Keratinocyte (primary cell): ENCODE measurements around the gene CC2D1A. TPM values are rescaled to one million over a fixed set of nuclear protein-coding genes. Genes with fewer than 3 reads are reported as not detected.

ENCODE experiments used
- DNase-seq: peaks from one replicate; pipeline ENCODE4 v3.0.0-alpha.2; 2011; ENCODE audit warnings: low read depth, missing footprints, low spot score
- FAIRE-seq: peaks from 2 replicates; lab custom pipeline; 2011; peaks lifted over from hg19 to GRCh38; lab: Jason Lieb, UNC
- H2AFZ ChIP-seq: 2 replicates; pipeline ENCODE4 v1.6.0; 2012; ENCODE audit warnings: low read length, control low read depth, inconsistent platforms; ENCODE audit not compliant: control insufficient read depth
- H3K27ac ChIP-seq: 2 replicates; pipeline ENCODE4 v1.5.1; 2011; ENCODE audit warnings: low read length; ENCODE audit not compliant: control insufficient read depth, insufficient read depth
- H3K27me3 ChIP-seq: 3 replicates; pipeline ENCODE4 v1.6.0; 2011; ENCODE audit warnings: low read length; ENCODE audit not compliant: control insufficient read depth, insufficient read depth; ENCODE audit errors: extremely low read depth
- H3K36me3 ChIP-seq, 2 experiments: 2 replicates in 1 of 2; 3 replicates in 1 of 2; pipeline ENCODE4 v1.5.1; 2011; ENCODE audit warnings: low read length in 2 of 2, mild to moderate bottlenecking in 1 of 2; ENCODE audit not compliant: control insufficient read depth in 2 of 2, insufficient read depth in 2 of 2; ENCODE audit errors: extremely low read depth in 1 of 2
- H3K4me1 ChIP-seq: 3 replicates; pipeline ENCODE4 v1.5.1; 2011; ENCODE audit warnings: low read length; ENCODE audit not compliant: control insufficient read depth, insufficient read depth; ENCODE audit errors: extremely low read depth
- H3K4me2 ChIP-seq: 3 replicates; pipeline ENCODE4 v1.6.0; 2011; ENCODE audit warnings: low read depth, low read length; ENCODE audit not compliant: control insufficient read depth, insufficient read depth; ENCODE audit errors: extremely low read depth
- H3K4me3 ChIP-seq, 3 experiments: fragments of 200-600 bp in 1 of 3; sonication (generic) in 1 of 3; 2 replicates in 2 of 3; 3 replicates in 1 of 3; pipeline ENCODE4 v1.5.1; 2011 to 2016; ENCODE audit warnings: low read length in 3 of 3, mild to moderate bottlenecking in 3 of 3, control low read depth in 2 of 3, inconsistent platforms in 1 of 3, low read depth in 1 of 3, mixed read lengths in 1 of 3, mixed run types in 1 of 3, moderate library complexity in 1 of 3; ENCODE audit not compliant: control insufficient read depth in 2 of 3, insufficient read depth in 2 of 3; ENCODE audit errors: extremely low read depth in 1 of 3
- H3K79me2 ChIP-seq: 2 replicates; pipeline ENCODE4 v1.6.0; 2012; ENCODE audit warnings: low read length; ENCODE audit not compliant: control insufficient read depth, insufficient read depth
- H3K9ac ChIP-seq: 3 replicates; pipeline ENCODE4 v1.6.0; 2011; ENCODE audit warnings: low read length; ENCODE audit not compliant: control insufficient read depth, insufficient read depth; ENCODE audit errors: extremely low read depth
- H3K9me1 ChIP-seq: 3 replicates; pipeline ENCODE4 v1.6.0; 2011; ENCODE audit warnings: low read length; ENCODE audit not compliant: control insufficient read depth, insufficient read depth; ENCODE audit errors: extremely low read depth
- H3K9me3 ChIP-seq: 2 replicates; pipeline ENCODE4 v1.5.1; 2012; ENCODE audit warnings: low read depth, low read length; ENCODE audit not compliant: control insufficient read depth
- H4K20me1 ChIP-seq: 3 replicates; pipeline ENCODE4 v1.6.0; 2011; ENCODE audit warnings: low read length; ENCODE audit not compliant: control insufficient read depth, insufficient read depth; ENCODE audit errors: extremely low read depth
- EZH2 ChIP-seq: IDR thresholded peaks from one replicate; pipeline ENCODE4 v1.6.1; 2012; ENCODE audit warnings: inconsistent platforms, mild to moderate bottlenecking, low read length, moderate library complexity
- dilution Hi-C: fragments of 300-500 bp; cut with MboI; formaldehyde crosslinking; loops from one replicate; pipeline ENCODE4 v1.7.0; 2020; ENCODE audit warnings: low sequenced_read_pairs; ENCODE audit not compliant: extremely low pct_ligation_motif_present
- polyA plus RNA-seq, 5 experiments: library from polyadenylated mRNA; depleted of rRNA in 3 of 5; stranded (reverse) in 3 of 5; stranded (forward) in 1 of 5; unstranded in 1 of 5; fragments of >200 nt; gene quantifications; 1 replicate in 1 of 5; 2 replicates in 3 of 5; 3 replicates in 1 of 5; pipeline versions ENCODE4 v1.2.1 to v1.2.3, GENCODE V29; 2011 to 2012; ENCODE audit warnings: missing spikeins in 2 of 5, low read depth in 1 of 5, low replicate concordance in 1 of 5
- TF ChIP-seq, protein P1 (sequence below), 3 experiments: IDR thresholded peaks in 1 of 3; conservative IDR thresholded peaks in 1 of 3; optimal IDR thresholded peaks in 1 of 3; 2 replicates in 2 of 3; 3 replicates in 1 of 3; pipeline versions ENCODE3 to v1.5.1; 2011; ENCODE audit warnings: low read length in 3 of 3, mild to moderate bottlenecking in 3 of 3, moderate library complexity in 2 of 3, control low read depth in 1 of 3, inconsistent platforms in 1 of 3; ENCODE audit not compliant: insufficient read depth in 2 of 3; ENCODE audit errors: extremely low read depth in 1 of 3

CC2D1A gene
- polyA plus RNA-seq, 1 donor (not counting 4 experiments of a cell fraction or from before 2014, with no cell fraction given) = 11.2 TPM

DNA sequence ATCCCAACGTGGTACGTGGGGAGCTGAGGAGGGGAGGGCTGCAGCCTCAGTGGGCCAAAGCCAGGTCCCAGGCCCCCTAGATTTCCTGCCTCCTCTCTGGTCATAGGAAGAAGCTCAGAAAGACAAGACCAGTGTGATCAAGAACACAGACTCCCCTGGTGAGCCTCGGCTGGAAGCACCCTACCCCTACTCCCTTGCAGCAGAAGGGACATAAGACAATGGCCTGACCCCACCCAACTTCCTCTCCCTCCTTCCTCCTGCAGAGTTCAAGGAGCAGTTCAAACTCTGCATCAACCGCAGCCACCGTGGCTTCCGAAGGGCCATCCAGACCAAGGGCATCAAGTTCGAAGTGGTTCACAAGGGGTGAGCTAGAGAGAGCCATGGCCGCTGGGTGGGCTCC lies 20.7 kb downstream of the CC2D1A start:
- no peak for FAIRE-seq
- no peak for TF ChIP-seq EZH2
- TF ChIP-seq, protein P1, sequence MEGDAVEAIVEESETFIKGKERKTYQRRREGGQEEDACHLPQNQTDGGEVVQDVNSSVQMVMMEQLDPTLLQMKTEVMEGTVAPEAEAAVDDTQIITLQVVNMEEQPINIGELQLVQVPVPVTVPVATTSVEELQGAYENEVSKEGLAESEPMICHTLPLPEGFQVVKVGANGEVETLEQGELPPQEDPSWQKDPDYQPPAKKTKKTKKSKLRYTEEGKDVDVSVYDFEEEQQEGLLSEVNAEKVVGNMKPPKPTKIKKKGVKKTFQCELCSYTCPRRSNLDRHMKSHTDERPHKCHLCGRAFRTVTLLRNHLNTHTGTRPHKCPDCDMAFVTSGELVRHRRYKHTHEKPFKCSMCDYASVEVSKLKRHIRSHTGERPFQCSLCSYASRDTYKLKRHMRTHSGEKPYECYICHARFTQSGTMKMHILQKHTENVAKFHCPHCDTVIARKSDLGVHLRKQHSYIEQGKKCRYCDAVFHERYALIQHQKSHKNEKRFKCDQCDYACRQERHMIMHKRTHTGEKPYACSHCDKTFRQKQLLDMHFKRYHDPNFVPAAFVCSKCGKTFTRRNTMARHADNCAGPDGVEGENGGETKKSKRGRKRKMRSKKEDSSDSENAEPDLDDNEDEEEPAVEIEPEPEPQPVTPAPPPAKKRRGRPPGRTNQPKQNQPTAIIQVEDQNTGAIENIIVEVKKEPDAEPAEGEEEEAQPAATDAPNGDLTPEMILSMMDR (optimal IDR thresholded peaks at IDR 0.05 in 1 of 3, IDR thresholded peaks at IDR 0.05 in 1 of 3, conservative IDR thresholded peaks at IDR 0.05 in 1 of 3; ENCODE audit: extremely low read depth in 1 of 3, insufficient read depth in 2 of 3, low read length in 3 of 3) = no peak

DNA sequence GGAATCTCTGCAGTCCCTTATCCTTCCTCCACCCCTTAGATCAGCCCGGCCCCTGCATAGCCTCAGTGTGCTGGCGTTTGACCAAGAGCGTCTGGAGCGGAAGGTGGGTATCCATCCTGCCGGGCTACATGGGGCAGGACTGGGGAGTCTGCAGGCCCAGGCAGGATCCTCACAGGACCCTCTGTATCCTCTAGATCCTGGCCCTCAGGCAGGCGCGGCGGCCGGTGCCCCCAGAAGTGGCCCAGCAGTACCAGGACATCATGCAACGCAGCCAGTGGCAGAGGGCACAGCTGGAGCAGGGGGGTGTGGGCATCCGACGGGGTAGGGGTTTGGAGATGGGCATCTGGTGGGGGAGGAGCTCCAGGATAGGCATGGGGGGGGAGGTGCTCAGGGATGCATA lies 23.3 kb downstream of the CC2D1A start:
- TF ChIP-seq, protein P1 (optimal IDR thresholded peaks at IDR 0.05 in 1 of 3, IDR thresholded peaks at IDR 0.05 in 1 of 3, conservative IDR thresholded peaks at IDR 0.05 in 1 of 3; ENCODE audit: extremely low read depth in 1 of 3, insufficient read depth in 2 of 3, low read length in 3 of 3) = no peak
- dilution Hi-C loops = no loop called here
- Histone ChIP-seq H3K9me3 (no peaks in the 10 kb centered on the region), H3K27me3 (peaks cover 4% of the 10 kb centered on the region), H3K36me3 (peaks cover 11 to 15% of the 10 kb centered on the region in 2 experiments), H3K4me2 (no peak overlapping the region), H3K4me1 (peaks cover 3% of the 10 kb centered on the region), H2AFZ (no peak overlapping the region), H3K27ac (no peak overlapping the region), H3K79me2 (no peaks in the 10 kb centered on the region), H3K9me1 (no peaks in the 10 kb centered on the region), H3K9ac (no peak overlapping the region), H3K4me3 (no peak overlapping the region), H4K20me1 (no peaks in the 10 kb centered on the region)
- DNase-seq (no peak), FAIRE-seq (no peak)

More for the DNA sequence above, 20.7 kb downstream of the CC2D1A start:
- no peaks in the 10 kb centered on the region for H3K79me2 ChIP-seq
- H3K27me3 ChIP-seq = no peaks in the 10 kb centered on the region
- H3K4me2 ChIP-seq = no peak overlapping the region
- H3K9me3 ChIP-seq = no peaks in the 10 kb centered on the region
- dilution Hi-C loops = no loop called here
- no peaks in the 10 kb centered on the region for H4K20me1 ChIP-seq
- H3K4me3 ChIP-seq = no peak overlapping the region
- no peaks in the 10 kb centered on the region for H3K9me1 ChIP-seq
- H3K4me1 ChIP-seq = peaks cover under 1% of the 10 kb centered on the region
- no peak for DNase-seq
- no peak overlapping the region for H3K9ac ChIP-seq
- peaks cover 15 to 19% of the 10 kb centered on the region in 2 experiments for H3K36me3 ChIP-seq
- H3K27ac ChIP-seq = no peak overlapping the region
- no peak overlapping the region for H2AFZ ChIP-seq
